Small intestine (tissue), 7 donors: ENCODE measurements around the gene TADA2A. TPM values are rescaled to one million over a fixed set of nuclear protein-coding genes. Genes with fewer than 3 reads are reported as not detected.
"Not testable (repeated sequence)": the region's sequence is repeated elsewhere in the genome, so short reads cannot be mapped to it uniquely, and the experiment has no call there.

Experiments
- DNase-seq, 2 donors: peaks; one replicate each; pipeline versions ENCODE4 v3.0.0 to v3.0.0-alpha.2; 2013
- FAIRE-seq: peaks from 2 replicates; lab custom pipeline; 2012; peaks lifted over from hg19 to GRCh38; lab: Jason Lieb, UNC
- H3K27ac ChIP-seq, 3 donors: one replicate each; pipeline ENCODE4 v1.5.1; 2013; ENCODE audit warnings: low read length in 2 of 3, mild to moderate bottlenecking in 2 of 3, control low read depth in 1 of 3, inconsistent platforms in 1 of 3, low read depth in 1 of 3, moderate library complexity in 1 of 3
- H3K27me3 ChIP-seq, 3 donors: one replicate each; pipeline ENCODE4 v1.6.1; 2013; ENCODE audit warnings: low read length in 3 of 3, inconsistent platforms in 1 of 3; ENCODE audit not compliant: control insufficient read depth in 3 of 3, insufficient read depth in 3 of 3
- H3K36me3 ChIP-seq, 3 donors: one replicate each; pipeline ENCODE4 v1.6.1; 2013; ENCODE audit warnings: low read length in 3 of 3, inconsistent platforms in 1 of 3, low read depth in 1 of 3, mild to moderate bottlenecking in 1 of 3, moderate library complexity in 1 of 3; ENCODE audit not compliant: control insufficient read depth in 3 of 3, insufficient read depth in 2 of 3
- H3K4me1 ChIP-seq, 3 donors: one replicate each; pipeline ENCODE4 v1.6.1; 2013; ENCODE audit warnings: low read length in 2 of 3, inconsistent platforms in 1 of 3, low read depth in 1 of 3, mild to moderate bottlenecking in 1 of 3, moderate library complexity in 1 of 3; ENCODE audit not compliant: control insufficient read depth in 3 of 3, insufficient read depth in 2 of 3
- H3K4me3 ChIP-seq, 3 donors: one replicate each; pipeline ENCODE4 v1.5.1; 2013; ENCODE audit warnings: low read length in 3 of 3, control low read depth in 1 of 3, inconsistent platforms in 1 of 3, low read depth in 1 of 3, mild to moderate bottlenecking in 1 of 3, moderate library complexity in 1 of 3
- H3K9me3 ChIP-seq, 2 donors: one replicate each; pipeline ENCODE4 v1.6.1; 2013; ENCODE audit warnings: low read depth in 1 of 2, low read length in 1 of 2; ENCODE audit not compliant: control insufficient read depth in 2 of 2, insufficient read depth in 1 of 2
- WGBS, 3 donors: extraction: QIAGEN DNeasy Blood & Tissue Kit; methylation state at CpG; one replicate each; pipeline ENCODE4 v1.1.7; 2013; 5-methylcytosine and 5-hydroxymethylcytosine counted together
- polyA plus RNA-seq, 4 donors: library from polyadenylated mRNA; stranded (reverse) in 3 of 4; unstranded in 1 of 4; fragments of 200-250 nt in 3 of 4; fragments of 120-200 nt in 1 of 4; gene quantifications; one replicate each; pipeline versions ENCODE4 v1.2.1 to v1.2.3, GENCODE V29; 2013
- donor health status: healthy with polysubstance abuse.
- donor health status: control.
- donor health status: control.
- donor health status: Bipolar disorder and iron deficiency.
- donor health status: healthy.

TADA2A gene
- polyA plus RNA-seq, 4 donors: 7.4 to 20.8 (median 8.5) TPM

DNA sequence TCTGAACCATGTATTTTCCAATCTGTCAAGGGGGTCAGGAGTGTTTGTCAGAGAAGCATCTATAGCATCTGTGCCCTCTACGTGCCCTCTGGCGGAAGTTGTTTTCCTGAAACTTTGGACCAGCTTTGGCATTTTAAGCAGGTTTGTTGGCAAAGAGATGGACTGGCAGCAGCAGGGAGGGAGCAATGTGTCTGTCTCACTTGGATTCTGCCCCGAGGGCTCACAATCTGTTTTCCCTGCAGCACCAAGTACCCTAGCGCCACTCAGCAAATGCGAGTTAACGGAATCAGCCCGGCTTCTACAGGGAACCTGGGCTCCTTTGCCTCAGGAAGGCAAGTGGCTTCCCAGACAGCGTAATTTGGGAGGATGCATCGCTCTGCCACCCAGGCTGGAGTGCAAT lies 100.4 kb downstream of the TADA2A start:
- DNase-seq (no peak), FAIRE-seq (no peak)
- no peak overlapping the region for H3K27ac ChIP-seq
- no peaks in the 10 kb centered on the region for H3K9me3 ChIP-seq
- H3K4me1 ChIP-seq: no peaks in the 10 kb centered on the region
- no peaks in the 10 kb centered on the region for H3K27me3 ChIP-seq
- no peak overlapping the region for H3K4me3 ChIP-seq
- H3K36me3 ChIP-seq: peaks cover 0 to 13% (median 0%) of the 10 kb centered on the region in 3 donors
- 89 to 92% (median 90%) methylated on average over 9 of the region's 9 CpGs for WGBS, 3 donors

DNA sequence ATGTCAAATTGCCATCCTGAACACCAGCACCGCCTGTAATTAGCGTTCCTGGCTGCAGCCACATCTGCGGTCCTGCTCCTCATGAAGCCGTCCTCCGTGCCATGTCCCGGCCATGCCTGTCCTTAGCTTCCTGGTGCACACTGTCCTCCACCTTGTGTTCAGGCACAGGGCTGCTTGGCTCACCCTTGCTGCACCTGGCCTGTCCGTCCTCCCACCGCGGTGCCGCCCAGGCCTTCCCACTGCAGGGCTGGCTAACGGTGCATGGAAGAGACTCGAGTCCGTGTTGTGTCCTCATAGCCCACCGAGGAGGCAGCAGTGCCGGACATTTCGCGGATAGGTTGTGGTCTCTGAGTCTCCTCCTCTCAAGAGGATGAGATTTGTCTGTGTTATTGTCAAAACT lies 103.4 kb downstream of the TADA2A start:
- Histone ChIP-seq H3K27ac (no peak overlapping the region), H3K36me3 (peaks cover 0 to 30% (median 1%) of the 10 kb centered on the region in 3 donors), H3K4me3 (no peak overlapping the region), H3K27me3 (no peaks in the 10 kb centered on the region), H3K4me1 (no peaks in the 10 kb centered on the region), H3K9me3 (no peaks in the 10 kb centered on the region)
- FAIRE-seq: no peak
- WGBS, 3 donors: 94 to 95% (median 95%) methylated on average over 17 of the region's 17 CpGs
- DNase-seq: no peak

DNA sequence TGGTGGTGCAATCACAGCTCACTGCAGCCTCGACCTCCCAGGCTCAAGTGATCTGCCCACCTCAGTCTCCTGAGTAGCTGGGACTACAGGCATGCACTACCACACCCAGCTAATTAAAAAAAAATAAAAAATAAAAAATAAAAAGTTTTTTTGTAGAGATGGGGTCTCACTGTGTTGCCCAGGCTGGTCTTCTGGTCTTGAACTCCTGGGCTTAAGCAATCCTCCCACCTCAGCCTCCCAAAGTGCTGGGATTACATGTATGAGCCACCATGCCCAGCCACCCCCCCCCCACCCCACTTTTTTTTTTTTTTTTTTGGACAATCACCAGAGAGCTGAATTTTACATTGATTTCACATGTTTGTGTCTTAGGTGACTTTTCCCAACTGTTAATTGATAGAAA lies 105.0 kb downstream of the TADA2A start:
- H3K36me3 ChIP-seq: peaks cover 0 to 37% (median 2%) of the 10 kb centered on the region in 3 donors
- 70 to 94% (median 85%) methylated on average over 1 of the region's 1 CpG for WGBS, 3 donors
- H3K27ac ChIP-seq, DNase-seq, H3K27me3 ChIP-seq, FAIRE-seq, H3K9me3 ChIP-seq, H3K4me1 ChIP-seq, H3K4me3 ChIP-seq: not testable (repeated sequence)

DNA sequence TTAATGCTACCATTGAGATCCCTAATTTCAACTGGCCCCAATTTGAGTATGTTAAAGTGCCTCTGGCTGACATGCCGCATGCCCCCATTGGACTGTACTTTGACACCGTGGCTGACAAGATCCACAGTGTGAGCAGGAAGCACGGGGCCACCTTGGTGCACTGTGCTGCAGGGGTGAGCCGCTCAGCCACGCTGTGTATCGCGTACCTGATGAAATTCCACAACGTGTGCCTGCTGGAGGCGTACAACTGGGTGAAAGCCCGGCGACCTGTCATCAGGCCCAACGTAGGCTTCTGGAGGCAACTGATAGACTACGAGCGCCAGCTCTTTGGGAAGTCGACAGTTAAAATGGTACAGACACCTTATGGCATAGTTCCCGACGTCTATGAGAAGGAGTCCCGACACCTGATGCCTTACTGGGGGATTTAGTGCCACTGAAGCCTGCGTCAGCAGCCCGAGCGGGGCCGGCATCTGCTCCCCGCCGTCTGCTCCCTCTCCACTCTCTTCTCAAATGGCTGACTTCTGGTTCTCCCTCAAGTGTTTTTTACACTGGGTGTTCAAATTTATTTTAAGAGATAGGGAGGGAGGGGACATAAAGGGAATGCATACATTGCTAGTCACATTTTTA lies 105.9 kb downstream of the TADA2A start:
- Histone ChIP-seq H3K4me3 (no peak overlapping the region), H3K36me3 (peaks cover 0 to 44% (median 4%) of the 10 kb centered on the region in 3 donors), H3K27ac (no peak overlapping the region), H3K9me3 (no peaks in the 10 kb centered on the region), H3K4me1 (no peaks in the 10 kb centered on the region), H3K27me3 (no peaks in the 10 kb centered on the region)
- WGBS, 3 donors: 88 to 93% (median 90%) methylated on average over 24 of the region's 24 CpGs
- DNase-seq: no peak
- FAIRE-seq: no peak

DNA sequence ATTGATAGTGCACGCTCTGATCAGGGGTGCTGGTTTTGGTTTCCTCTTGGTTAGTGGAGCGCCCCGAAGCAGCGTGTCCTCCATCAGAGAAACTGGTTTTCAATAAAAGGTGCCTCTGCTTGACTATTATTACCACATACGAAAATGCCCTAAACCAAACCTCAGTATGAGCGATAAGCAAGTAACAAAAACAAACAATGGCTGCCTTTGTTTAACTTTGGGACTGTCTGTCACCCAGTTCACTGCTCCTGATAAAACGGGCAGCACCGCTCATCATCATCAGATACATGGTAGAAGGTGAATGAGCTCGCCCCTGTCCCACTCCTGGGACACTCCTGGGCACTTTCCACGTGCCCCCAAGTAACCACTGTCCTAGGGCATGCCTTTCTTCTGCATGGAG lies 107.0 kb downstream of the TADA2A start:
- DNase-seq (no peak), FAIRE-seq (no peak)
- no peaks in the 10 kb centered on the region for H3K27me3 ChIP-seq
- no peaks in the 10 kb centered on the region for H3K9me3 ChIP-seq
- H3K36me3 ChIP-seq: peaks cover 3 to 48% (median 10%) of the 10 kb centered on the region in 3 donors
- no peak overlapping the region for H3K27ac ChIP-seq
- 80 to 90% (median 88%) methylated on average over 10 of the region's 10 CpGs for WGBS, 3 donors
- no peaks in the 10 kb centered on the region for H3K4me1 ChIP-seq
- H3K4me3 ChIP-seq: no peak overlapping the region

DNA sequence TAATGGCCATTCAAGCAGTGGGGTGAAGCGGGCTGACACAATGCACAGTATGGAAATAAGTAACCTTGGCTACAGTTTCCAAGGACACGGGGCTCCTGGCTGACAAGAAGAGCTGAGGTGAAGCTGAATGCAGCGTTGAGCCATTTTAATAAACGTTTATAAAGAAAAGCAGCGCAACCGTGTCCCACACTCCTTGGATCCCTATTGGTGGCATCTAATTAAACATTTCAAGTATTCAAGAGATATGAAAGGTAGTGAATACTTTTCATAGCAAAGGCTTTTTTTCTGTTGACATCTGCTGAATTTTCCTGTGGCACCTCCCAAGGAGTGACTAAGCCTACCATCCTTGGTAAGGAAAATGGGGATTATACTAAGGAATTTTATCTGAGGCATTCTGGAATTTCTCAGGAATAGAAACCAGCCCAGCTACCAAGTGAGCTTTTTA lies 109.5 kb downstream of the TADA2A start:
- 86 to 91% (median 90%) methylated on average over 6 of the region's 6 CpGs for WGBS, 3 donors
- DNase-seq (no peak), FAIRE-seq (no peak)
- H3K27me3 ChIP-seq: no peaks in the 10 kb centered on the region
- no peaks in the 10 kb centered on the region for H3K9me3 ChIP-seq
- H3K4me1 ChIP-seq: no peaks in the 10 kb centered on the region
- H3K27ac ChIP-seq: no peak overlapping the region
- H3K4me3 ChIP-seq: no peak overlapping the region
- peaks cover 3 to 57% (median 18%) of the 10 kb centered on the region in 3 donors for H3K36me3 ChIP-seq

DNA sequence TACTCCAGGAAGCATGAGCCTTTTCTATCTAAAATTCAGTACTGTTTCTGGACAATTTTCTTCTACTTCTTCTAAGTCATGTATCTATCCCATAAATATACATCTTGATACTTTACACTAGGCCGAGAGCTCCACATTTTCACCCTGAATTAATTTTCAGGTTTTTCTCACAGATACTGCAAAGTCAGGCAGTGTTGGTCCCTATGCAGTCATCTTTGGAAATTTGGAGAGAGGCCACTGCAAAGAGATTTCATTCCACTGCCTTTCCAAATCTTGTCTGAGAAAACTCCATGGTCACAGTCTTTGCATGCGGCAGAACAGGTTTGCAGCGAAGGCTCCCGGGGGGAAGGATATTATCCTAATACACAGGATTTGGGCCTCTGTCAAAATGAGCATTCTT lies 111.2 kb downstream of the TADA2A start:
- Histone ChIP-seq H3K27me3 (no peaks in the 10 kb centered on the region), H3K4me1 (no peaks in the 10 kb centered on the region), H3K27ac (no peak overlapping the region), H3K36me3 (peaks cover 3 to 61% (median 18%) of the 10 kb centered on the region in 3 donors), H3K4me3 (no peak overlapping the region), H3K9me3 (no peaks in the 10 kb centered on the region)
- FAIRE-seq: no peak
- 94 to 97% (median 96%) methylated on average over 4 of the region's 4 CpGs for WGBS, 3 donors
- DNase-seq: no peak

DNA sequence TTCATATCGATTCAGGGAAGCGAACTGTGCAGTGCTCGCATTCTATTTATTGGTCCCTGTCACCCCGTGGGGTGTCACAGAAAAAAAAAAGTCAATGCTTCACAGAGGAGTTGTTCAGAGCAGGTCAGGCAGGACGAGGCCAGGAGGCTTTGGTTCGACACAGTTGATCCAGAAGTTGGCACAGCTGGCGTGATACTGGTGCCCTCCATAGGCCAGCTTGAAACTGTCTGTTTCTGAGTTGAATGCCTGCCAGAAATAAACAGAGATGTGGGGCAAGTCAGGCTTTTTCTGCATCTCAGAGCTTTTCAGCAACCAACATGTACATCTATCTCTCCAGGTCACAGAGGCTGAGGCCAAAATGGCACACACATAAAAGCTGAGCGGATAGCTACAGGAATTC lies 112.1 kb downstream of the TADA2A start:
- no peak for FAIRE-seq
- no peaks in the 10 kb centered on the region for H3K27me3 ChIP-seq

More for the DNA sequence above, 112.1 kb downstream of the TADA2A start:
- Histone ChIP-seq H3K4me3 (no peak overlapping the region), H3K9me3 (no peaks in the 10 kb centered on the region), H3K36me3 (peaks cover 3 to 65% (median 19%) of the 10 kb centered on the region in 3 donors), H3K27ac (no peak overlapping the region), H3K4me1 (no peaks in the 10 kb centered on the region)
- no peak for DNase-seq
- WGBS, 3 donors: 85 to 87% (median 86%) methylated on average over 8 of the region's 8 CpGs
